Choroid plexus epithelial cell (primary cell): ENCODE data around the gene SPHK2.

Experiments used
- DNase-seq: peaks from one replicate; pipeline ENCODE4 v3.0.0-alpha.2; 2010; ENCODE audit warnings: low read depth
- H3K4me3 ChIP-seq: 2 replicates; pipeline ENCODE4 v1.5.1; 2011; ENCODE audit warnings: low read depth, mild to moderate bottlenecking, control low read depth, low read length, moderate library complexity
- CTCF ChIP-seq: conservative IDR thresholded peaks from 2 replicates; pipeline ENCODE4 v1.5.1; 2011; ENCODE audit warnings: low read depth, mild to moderate bottlenecking, control low read depth, inconsistent platforms, low read length, moderate library complexity

SPHK2 gene

GRCh38 chr19:48637948-48638830 lies 18.9 kb downstream of the SPHK2 start:
- peak; percentile 99 for DNase-seq
- peak overlapping the region; percentile 61 for H3K4me3 ChIP-seq
- TF ChIP-seq CTCF = peak; percentile 31

- no peak overlapping the region for H3K4me3 ChIP-seq
These were observed 19.6 kb downstream of the SPHK2 start for GRCh38 chr19:48638831-48639381.

GRCh38 chr19:48639483-48640375 lies 20.4 kb downstream of the SPHK2 start:
- DNase-seq = no peak
- H3K4me3 ChIP-seq = no peak overlapping the region
- no peak for TF ChIP-seq CTCF

More at GRCh38 chr19:48638831-48639381, 19.6 kb downstream of the SPHK2 start:
- DNase-seq = no peak
- TF ChIP-seq CTCF = no peak

GRCh38 chr19:48641850-48642249 lies 22.5 kb downstream of the SPHK2 start:
- DNase-seq = no peak
- TF ChIP-seq CTCF = no peak
- H3K4me3 ChIP-seq = no peak overlapping the region

GRCh38 chr19:48642862-48643261 lies 23.6 kb downstream of the SPHK2 start:
- TF ChIP-seq CTCF = no peak
- no peak for DNase-seq
- H3K4me3 ChIP-seq = no peak overlapping the region

- TF ChIP-seq CTCF = no peak
- peak overlapping the region; percentile 62 for H3K4me3 ChIP-seq
- DNase-seq = no peak
These were observed 25.0 kb downstream of the SPHK2 start for GRCh38 chr19:48644355-48644754.
